HUES6 (cell line): ENCODE measurements around the gene SANBR.
"Not testable (repeated sequence)": the region's sequence is repeated elsewhere in the genome, so short reads cannot be mapped to it uniquely, and the experiment has no call there.

Source experiments
- H3K27ac ChIP-seq: 2 replicates; pipeline ENCODE4 v1.7.0; 2013; ENCODE audit warnings: low read depth, mild to moderate bottlenecking, low read length, inconsistent platforms
- H3K27me3 ChIP-seq: 2 replicates; pipeline ENCODE4 v1.6.1; 2013; ENCODE audit warnings: low read length; ENCODE audit not compliant: control insufficient read depth, insufficient read depth
- H3K36me3 ChIP-seq: 2 replicates; pipeline ENCODE4 v1.6.1; 2013; ENCODE audit warnings: low read length; ENCODE audit not compliant: control insufficient read depth, insufficient read depth
- H3K4me1 ChIP-seq: 2 replicates; pipeline ENCODE4 v1.6.1; 2013; ENCODE audit warnings: low read length; ENCODE audit not compliant: control insufficient read depth, insufficient read depth
- H3K4me3 ChIP-seq: 2 replicates; pipeline ENCODE4 v1.5.1; 2013; ENCODE audit warnings: low read depth, low read length
- H3K9ac ChIP-seq: one replicate; pipeline ENCODE4 v1.6.1; 2013; ENCODE audit warnings: mild to moderate bottlenecking, low read length
- H3K9me3 ChIP-seq: 2 replicates; pipeline ENCODE4 v1.6.1; 2013; ENCODE audit warnings: low read depth, low read length; ENCODE audit not compliant: control insufficient read depth, insufficient read depth

The SANBR gene

GRCh38 chr2:61034592-61034991 is 31.1 kb upstream of the SANBR start:
- H3K9me3 ChIP-seq, H3K4me3 ChIP-seq, H3K27ac ChIP-seq, H3K27me3 ChIP-seq, H3K4me1 ChIP-seq, H3K9ac ChIP-seq: not testable (repeated sequence)
- H3K36me3 ChIP-seq, result peaks cover 40% of the 10 kb centered on the region

GRCh38 chr2:61036643-61037042 is 29.0 kb upstream of the SANBR start:
- H3K4me3 ChIP-seq, H3K4me1 ChIP-seq, H3K27me3 ChIP-seq, H3K9me3 ChIP-seq, H3K27ac ChIP-seq, H3K9ac ChIP-seq: not testable (repeated sequence)
- peaks cover 33% of the 10 kb centered on the region for H3K36me3 ChIP-seq

DNA sequence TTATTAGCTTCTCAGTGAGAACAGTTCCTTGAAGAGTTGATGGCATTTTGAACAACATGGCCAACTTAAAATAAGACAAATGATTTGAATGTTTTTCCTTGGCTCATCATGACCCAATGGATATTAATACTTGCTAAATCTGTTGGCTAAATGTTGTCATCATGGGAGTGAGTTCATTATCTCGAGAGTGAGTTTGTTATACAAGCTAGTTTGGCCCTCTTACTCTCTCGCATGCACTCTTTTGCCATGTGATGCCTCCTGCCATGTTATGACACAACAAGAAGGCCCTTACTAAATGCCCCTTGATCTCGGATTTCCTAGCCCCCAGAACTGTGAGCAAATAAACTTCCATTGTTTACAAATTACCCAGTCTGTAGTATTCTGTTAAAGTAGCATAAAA is 22.9 kb upstream of the SANBR start:
- H3K27ac ChIP-seq, result no peak overlapping the region
- peaks cover 18% of the 10 kb centered on the region for H3K36me3 ChIP-seq
- H3K4me3 ChIP-seq, result no peak overlapping the region
- H3K9ac ChIP-seq, result no peak overlapping the region
- no peaks in the 10 kb centered on the region for H3K27me3 ChIP-seq
- H3K9me3 ChIP-seq, result no peaks in the 10 kb centered on the region
- no peaks in the 10 kb centered on the region for H3K4me1 ChIP-seq

- no peak overlapping the region for H3K27ac ChIP-seq
- H3K4me1 ChIP-seq, result no peaks in the 10 kb centered on the region
- H3K27me3 ChIP-seq, result no peaks in the 10 kb centered on the region
- no peaks in the 10 kb centered on the region for H3K9me3 ChIP-seq
- H3K36me3 ChIP-seq, result peaks cover 29% of the 10 kb centered on the region
- no peak overlapping the region for H3K9ac ChIP-seq
- no peak overlapping the region for H3K4me3 ChIP-seq
These were observed 21.0 kb upstream of the SANBR start for GRCh38 chr2:61044636-61045035.

DNA sequence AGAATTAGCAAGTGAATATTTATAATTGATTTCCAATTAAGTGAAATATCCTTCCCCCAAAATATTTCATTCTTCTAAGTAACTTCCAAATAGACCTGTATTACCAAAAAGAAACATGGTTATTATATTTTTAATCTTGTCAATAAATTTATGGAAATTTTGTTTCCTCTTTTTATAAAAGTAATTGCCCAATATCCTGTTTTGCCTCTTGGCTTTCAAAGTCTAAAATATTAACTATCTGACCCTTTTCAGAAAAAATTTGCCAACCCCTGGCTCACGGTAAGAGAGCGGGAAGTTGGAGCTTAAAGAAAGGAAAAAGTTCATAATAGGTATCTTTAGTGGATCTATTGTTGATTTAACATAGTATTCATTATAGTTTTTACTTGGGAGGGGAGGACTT is 20.4 kb upstream of the SANBR start:
- Histone ChIP-seq H3K4me3 (no peak overlapping the region), H3K36me3 (peaks cover 30% of the 10 kb centered on the region), H3K4me1 (no peaks in the 10 kb centered on the region), H3K27me3 (no peaks in the 10 kb centered on the region), H3K9me3 (no peaks in the 10 kb centered on the region), H3K9ac (no peak overlapping the region), H3K27ac (no peak overlapping the region)

- Histone ChIP-seq H3K4me1 (no peaks in the 10 kb centered on the region), H3K36me3 (peaks cover 32% of the 10 kb centered on the region), H3K9me3 (no peaks in the 10 kb centered on the region), H3K27me3 (no peaks in the 10 kb centered on the region), H3K4me3 (no peak overlapping the region), H3K9ac (no peak overlapping the region), H3K27ac (no peak overlapping the region)
These were observed 19.7 kb upstream of the SANBR start for GRCh38 chr2:61045999-61046398.

- no peak overlapping the region for H3K27ac ChIP-seq
- H3K27me3 ChIP-seq, result no peaks in the 10 kb centered on the region
- H3K4me1 ChIP-seq, result no peaks in the 10 kb centered on the region
- H3K9me3 ChIP-seq, result no peaks in the 10 kb centered on the region
- no peak overlapping the region for H3K9ac ChIP-seq
- no peak overlapping the region for H3K4me3 ChIP-seq
- peaks cover 13% of the 10 kb centered on the region for H3K36me3 ChIP-seq
These were observed 10.1 kb upstream of the SANBR start for GRCh38 chr2:61055557-61055956.

- H3K9ac ChIP-seq, result no peak overlapping the region
- H3K4me1 ChIP-seq, result no peaks in the 10 kb centered on the region
- H3K9me3 ChIP-seq, result no peaks in the 10 kb centered on the region
- H3K4me3 ChIP-seq, result no peak overlapping the region
- H3K27me3 ChIP-seq, result no peaks in the 10 kb centered on the region
- no peak overlapping the region for H3K27ac ChIP-seq
- H3K36me3 ChIP-seq, result peaks cover 8% of the 10 kb centered on the region
These were observed 8.1 kb upstream of the SANBR start for GRCh38 chr2:61057562-61057961.

GRCh38 chr2:61059382-61059781 is 6.3 kb upstream of the SANBR start:
- H3K4me1 ChIP-seq, result no peaks in the 10 kb centered on the region

GRCh38 chr2:61074100-61074499 is 8.4 kb downstream of the SANBR start:
- H3K4me3 ChIP-seq, result no peak overlapping the region
- no peak overlapping the region for H3K27ac ChIP-seq
- no peaks in the 10 kb centered on the region for H3K9me3 ChIP-seq
- H3K27me3 ChIP-seq, result no peaks in the 10 kb centered on the region
- no peak overlapping the region for H3K9ac ChIP-seq
- no peaks in the 10 kb centered on the region for H3K4me1 ChIP-seq
- H3K36me3 ChIP-seq, result peaks cover 56% of the 10 kb centered on the region

More at GRCh38 chr2:61059382-61059781, 6.3 kb upstream of the SANBR start:
- Histone ChIP-seq H3K4me3 (no peak overlapping the region), H3K27ac (no peak overlapping the region), H3K36me3 (peaks cover 2% of the 10 kb centered on the region; the same call in 1 of the 2 replicates), H3K9me3 (no peaks in the 10 kb centered on the region), H3K27me3 (no peaks in the 10 kb centered on the region), H3K9ac (no peak overlapping the region)

GRCh38 chr2:61085883-61086282 is 20.2 kb downstream of the SANBR start:
- Histone ChIP-seq H3K9ac (no peak overlapping the region), H3K27ac (no peak overlapping the region), H3K4me1 (no peaks in the 10 kb centered on the region), H3K36me3 (peaks cover 8% of the 10 kb centered on the region), H3K27me3 (no peaks in the 10 kb centered on the region), H3K9me3 (no peaks in the 10 kb centered on the region), H3K4me3 (no peak overlapping the region)

DNA sequence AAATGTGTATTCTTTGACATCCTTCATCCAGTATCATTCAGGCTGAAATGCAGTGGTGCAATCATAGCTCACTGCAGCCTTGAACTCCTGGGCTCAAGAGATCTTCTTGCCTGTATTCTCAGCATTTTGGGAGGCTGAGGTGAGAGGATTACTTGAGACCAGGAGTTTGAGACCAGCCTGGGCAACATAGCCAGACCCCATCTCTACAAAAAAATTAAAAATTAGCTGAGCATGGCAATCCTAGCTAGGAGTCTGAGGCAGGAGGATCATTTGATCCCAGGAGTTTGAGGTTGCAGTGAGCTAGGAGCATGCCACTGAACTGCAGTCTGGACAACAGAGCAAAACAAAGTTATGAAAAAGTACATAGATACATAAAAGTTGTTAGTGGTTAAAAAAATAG is 24.1 kb downstream of the SANBR start:
- no peak overlapping the region for H3K9ac ChIP-seq

More for the DNA sequence above, 24.1 kb downstream of the SANBR start:
- no peak overlapping the region for H3K27ac ChIP-seq
- no peak overlapping the region for H3K4me3 ChIP-seq
- H3K4me1 ChIP-seq, result no peaks in the 10 kb centered on the region
- peaks cover 7% of the 10 kb centered on the region for H3K36me3 ChIP-seq
- no peaks in the 10 kb centered on the region for H3K27me3 ChIP-seq
- H3K9me3 ChIP-seq, result no peaks in the 10 kb centered on the region
